A673 (cell line): ENCODE measurements around the gene NEMP1.

Experiments used
- CTCF ChIP-seq: fragments of 300-800, 200-600 bp; sonication (generic); conservative IDR thresholded peaks from 2 replicates; pipeline ENCODE4 v1.5.1; 2017; ENCODE audit warnings: low read depth, mild to moderate bottlenecking, antibody characterized with exemption, low read length, moderate library complexity, mixed read lengths
- EZH2 ChIP-seq: fragments of 200-600 bp; sonication (generic); IDR thresholded peaks from 2 replicates; pipeline ENCODE4 v1.6.1; 2017; ENCODE audit warnings: borderline replicate concordance, low read depth, mild to moderate bottlenecking, mixed read lengths, antibody characterized with exemption, low read length; ENCODE audit not compliant: poor library complexity, severe bottlenecking

- TF ChIP-seq EZH2, result no peak
- no peak for TF ChIP-seq CTCF
Measured at GRCh38 chr12:57099766-57100165, 21.2 kb upstream of the NEMP1 start.
